ENCODE measurements around the gene FBRS.
"Not testable (repeated sequence)": the region's sequence is repeated elsewhere in the genome, so short reads cannot be mapped to it uniquely, and the experiment has no call there.

The FBRS gene

GRCh38 chr16:30657866-30658730 is at the start of gene FBRS:
TSS of gene FBRS (plus strand) at chr16:30658431. CDS start at chr16:30659519, 1,088 bp downstream.
- peak; percentile 100 for DNase-seq (ENCODE audit: low spot score)

- DNase-seq (ENCODE audit: low spot score), result no peak
Measured at GRCh38 chr16:30609002-30609925, 49.0 kb upstream of the FBRS start.

GRCh38 chr16:30609926-30610839 is 48.0 kb upstream of the FBRS start, which contains the start of gene ZNF689:
TSS of gene ZNF689 (minus strand) at chr16:30610389. CDS start at chr16:30610041, 348 bp downstream.
- DNase-seq (ENCODE audit: low spot score), result peak; percentile 97

- peak; percentile 66 for DNase-seq (ENCODE audit: low spot score)
Measured at GRCh38 chr16:30615358-30616091, 42.7 kb upstream of the FBRS start.

- DNase-seq (ENCODE audit: low spot score), result no peak
Measured at GRCh38 chr16:30619202-30619601, 39.0 kb upstream of the FBRS start.

GRCh38 chr16:30619638-30620037 is 38.6 kb upstream of the FBRS start:
- no peak for DNase-seq (ENCODE audit: low spot score)

- no peak for DNase-seq (ENCODE audit: low spot score)
Measured at GRCh38 chr16:30620169-30620568, 38.1 kb upstream of the FBRS start.

- no peak for DNase-seq (ENCODE audit: low spot score)
Measured at GRCh38 chr16:30621765-30622164, 36.5 kb upstream of the FBRS start.

- no peak for DNase-seq (ENCODE audit: low spot score)
Measured at GRCh38 chr16:30622455-30623032, 35.7 kb upstream of the FBRS start.

GRCh38 chr16:30623536-30624283 is 34.5 kb upstream of the FBRS start:
- DNase-seq (ENCODE audit: low spot score), result no peak

GRCh38 chr16:30626236-30626635 is 32.0 kb upstream of the FBRS start:
- no peak for DNase-seq (ENCODE audit: low spot score)

- peak; percentile 86 for DNase-seq (ENCODE audit: low spot score)
Measured at GRCh38 chr16:30628628-30629540, 29.3 kb upstream of the FBRS start.

GRCh38 chr16:30632454-30632853 is 25.8 kb upstream of the FBRS start:
- DNase-seq (ENCODE audit: low spot score), result not testable (repeated sequence)

GRCh38 chr16:30633526-30633925 is 24.7 kb upstream of the FBRS start:
- no peak for DNase-seq (ENCODE audit: low spot score)

- DNase-seq (ENCODE audit: low spot score), result no peak
Measured at GRCh38 chr16:30636599-30636998, 21.6 kb upstream of the FBRS start.

- DNase-seq (ENCODE audit: low spot score), result not testable (repeated sequence)
Measured at GRCh38 chr16:30637139-30637538, 21.1 kb upstream of the FBRS start.

- DNase-seq (ENCODE audit: low spot score), result peak; percentile 54
Measured at GRCh38 chr16:30637944-30638343, 20.3 kb upstream of the FBRS start.

- DNase-seq (ENCODE audit: low spot score), result no peak
Measured at GRCh38 chr16:30641378-30641982, 16.8 kb upstream of the FBRS start.
